ENCODE measurements around the gene LLPH. TPM values are rescaled to one million over a fixed set of nuclear protein-coding genes. Genes with fewer than 3 reads are reported as not detected.

The LLPH gene
- total RNA-seq, 1 donor = 5.6 TPM

DNA sequence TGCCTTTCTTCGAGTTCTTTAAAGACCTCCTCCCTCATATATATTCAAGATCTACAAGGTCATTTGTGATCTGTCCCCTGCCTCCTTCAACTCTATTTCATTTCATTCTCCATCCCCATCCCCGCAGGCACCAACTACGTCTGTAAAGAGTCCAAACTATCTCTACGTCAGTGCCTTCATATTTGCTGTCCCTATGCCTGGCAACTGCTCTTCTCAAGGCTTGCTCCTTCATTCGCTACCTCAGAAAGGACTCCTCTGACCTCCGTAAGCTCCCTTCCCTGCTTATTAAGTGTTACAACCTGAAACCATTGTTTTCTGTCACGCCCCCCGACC, 650 bp downstream of the LLPH start:
- peak; percentile 38 for DNase-seq (ENCODE audit: low read depth)
- TF ChIP-seq, protein P1, sequence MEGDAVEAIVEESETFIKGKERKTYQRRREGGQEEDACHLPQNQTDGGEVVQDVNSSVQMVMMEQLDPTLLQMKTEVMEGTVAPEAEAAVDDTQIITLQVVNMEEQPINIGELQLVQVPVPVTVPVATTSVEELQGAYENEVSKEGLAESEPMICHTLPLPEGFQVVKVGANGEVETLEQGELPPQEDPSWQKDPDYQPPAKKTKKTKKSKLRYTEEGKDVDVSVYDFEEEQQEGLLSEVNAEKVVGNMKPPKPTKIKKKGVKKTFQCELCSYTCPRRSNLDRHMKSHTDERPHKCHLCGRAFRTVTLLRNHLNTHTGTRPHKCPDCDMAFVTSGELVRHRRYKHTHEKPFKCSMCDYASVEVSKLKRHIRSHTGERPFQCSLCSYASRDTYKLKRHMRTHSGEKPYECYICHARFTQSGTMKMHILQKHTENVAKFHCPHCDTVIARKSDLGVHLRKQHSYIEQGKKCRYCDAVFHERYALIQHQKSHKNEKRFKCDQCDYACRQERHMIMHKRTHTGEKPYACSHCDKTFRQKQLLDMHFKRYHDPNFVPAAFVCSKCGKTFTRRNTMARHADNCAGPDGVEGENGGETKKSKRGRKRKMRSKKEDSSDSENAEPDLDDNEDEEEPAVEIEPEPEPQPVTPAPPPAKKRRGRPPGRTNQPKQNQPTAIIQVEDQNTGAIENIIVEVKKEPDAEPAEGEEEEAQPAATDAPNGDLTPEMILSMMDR (IDR thresholded peaks at IDR 0.05; ENCODE audit: insufficient read depth, low read depth, low read length) = no peak
- peak overlapping the region; percentile 94 for H3K4me3 ChIP-seq (ENCODE audit: low read depth, low read length)

DNA sequence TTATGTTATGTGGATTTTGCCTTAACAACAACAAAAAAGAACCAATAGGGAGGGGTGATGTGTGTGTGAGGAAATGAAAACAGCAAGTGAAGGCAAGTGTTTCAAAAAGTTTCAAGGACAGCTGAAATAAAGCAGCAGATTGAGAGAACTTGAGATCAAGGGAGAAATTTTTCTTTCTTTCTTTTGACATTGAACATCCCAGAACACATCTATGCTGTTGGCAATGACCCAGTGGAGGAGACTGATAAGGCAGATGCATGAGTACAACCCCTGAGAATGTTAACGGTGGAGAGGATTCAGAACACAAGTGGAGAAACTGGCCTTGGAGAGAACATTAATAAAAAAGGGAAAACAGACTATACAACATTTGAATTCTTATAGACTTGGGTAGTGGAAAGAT, 2.9 kb downstream of the LLPH start:
- TF ChIP-seq, protein P1 (IDR thresholded peaks at IDR 0.05; ENCODE audit: insufficient read depth, low read depth, low read length) = no peak
- DNase-seq (ENCODE audit: low read depth) = peak; percentile 61
- H3K4me3 ChIP-seq (ENCODE audit: low read depth, low read length) = no peak overlapping the region

GRCh38 chr12:66120477-66120876, 10.1 kb downstream of the LLPH start:
- H3K4me3 ChIP-seq (ENCODE audit: low read depth, low read length) = no peak overlapping the region
- TF ChIP-seq, protein P1 (IDR thresholded peaks at IDR 0.05; ENCODE audit: insufficient read depth, low read depth, low read length) = peak; percentile 5
- DNase-seq (ENCODE audit: low read depth) = no peak

GRCh38 chr12:66119870-66120241, 10.7 kb downstream of the LLPH start:
- H3K4me3 ChIP-seq (ENCODE audit: low read depth, low read length) = no peak overlapping the region
- no peak for DNase-seq (ENCODE audit: low read depth)
- TF ChIP-seq, protein P1 (IDR thresholded peaks at IDR 0.05; ENCODE audit: insufficient read depth, low read depth, low read length) = no peak

- TF ChIP-seq, protein P1 (IDR thresholded peaks at IDR 0.05; ENCODE audit: insufficient read depth, low read depth, low read length) = no peak
- no peak for DNase-seq (ENCODE audit: low read depth)
- no peak overlapping the region for H3K4me3 ChIP-seq (ENCODE audit: low read depth, low read length)
These were observed 11.2 kb downstream of the LLPH start for GRCh38 chr12:66119229-66119869.

DNA sequence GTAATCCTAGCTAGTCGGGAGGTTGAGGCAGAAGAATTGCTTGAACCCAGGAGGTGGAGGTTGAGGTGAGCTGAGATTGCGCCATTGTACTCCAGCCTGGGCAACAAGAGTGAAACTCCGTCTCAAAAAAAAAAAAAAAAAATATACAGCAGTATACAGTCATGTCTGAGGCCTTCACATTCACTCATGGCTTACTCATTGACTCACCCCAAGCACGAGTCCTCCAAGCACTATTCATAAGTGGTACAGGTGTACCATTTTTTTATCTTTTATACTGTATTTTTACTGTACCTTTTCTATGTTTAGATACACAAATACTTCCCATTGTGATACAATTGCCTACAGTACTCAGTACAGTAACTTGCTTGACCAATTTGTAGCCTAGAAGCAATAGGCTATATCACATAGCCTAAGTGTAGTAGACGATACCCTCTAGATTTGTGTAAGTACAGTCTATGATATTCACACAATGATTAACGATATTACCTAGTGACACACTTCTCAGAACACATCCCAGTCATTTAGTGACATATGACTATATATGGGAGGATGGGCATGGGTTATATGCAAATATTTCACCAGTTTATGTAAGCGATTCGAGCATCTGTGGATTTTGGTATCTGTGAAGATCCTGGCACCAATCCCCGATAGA, 12.2 kb downstream of the LLPH start:
- TF ChIP-seq, protein P1 (IDR thresholded peaks at IDR 0.05; ENCODE audit: insufficient read depth, low read depth, low read length) = no peak
- no peak for DNase-seq (ENCODE audit: low read depth)
- no peak overlapping the region for H3K4me3 ChIP-seq (ENCODE audit: low read depth, low read length)

DNA sequence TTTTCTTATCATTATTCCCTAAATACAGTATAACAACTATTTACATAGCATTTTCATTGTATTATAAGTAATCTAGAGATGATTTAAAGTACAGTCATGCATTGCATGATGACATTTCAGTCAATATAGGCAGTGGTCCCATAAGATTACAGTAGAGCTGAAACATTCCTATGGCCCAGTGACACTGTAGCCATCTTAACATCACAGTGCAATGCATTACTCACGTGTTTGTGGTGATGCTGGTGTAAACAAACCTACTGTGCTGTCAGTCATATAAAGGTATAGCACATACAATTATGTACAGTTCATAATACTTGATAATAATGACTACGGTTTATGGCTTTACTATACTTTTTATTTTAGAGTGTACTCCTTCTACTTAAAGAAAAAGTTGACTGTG, 13.3 kb downstream of the LLPH start:
- DNase-seq (ENCODE audit: low read depth) = no peak
- no peak overlapping the region for H3K4me3 ChIP-seq (ENCODE audit: low read depth, low read length)
- TF ChIP-seq, protein P1 (IDR thresholded peaks at IDR 0.05; ENCODE audit: insufficient read depth, low read depth, low read length) = no peak
